SH-SY5Y (cell line): ENCODE data around the gene CD302.

ENCODE experiments used
- GATA2 ChIP-seq: IDR thresholded peaks from 2 replicates; pipeline ENCODE4 v1.6.1; 2011; ENCODE audit warnings: mild to moderate bottlenecking, low read depth, low read length
- GATA3 ChIP-seq: IDR thresholded peaks from 2 replicates; pipeline ENCODE4 v1.6.1; 2011; ENCODE audit warnings: low read depth, mild to moderate bottlenecking, low read length, moderate library complexity

GRCh38 chr2:159776321-159776720 lies 21.7 kb downstream of the CD302 start:
- no peak for TF ChIP-seq GATA3
- no peak for TF ChIP-seq GATA2
